WERI-Rb-1 (cell line): Measurements from ENCODE around the gene FAM20C.

Source experiments
- DNase-seq: peaks from one replicate; pipeline ENCODE4 v3.0.0-alpha.2; 2020
- H3K27ac ChIP-seq: fragments of 250-450 bp; sonication (Bioruptor Pico); 2 replicates; pipeline ENCODE4 v1.5.1; 2020; ENCODE audit warnings: mild to moderate bottlenecking, moderate library complexity
- H3K27me3 ChIP-seq: fragments of 250-450 bp; sonication (Bioruptor Pico); 2 replicates; pipeline ENCODE4 v1.5.1; 2021; ENCODE audit warnings: mild to moderate bottlenecking, low read depth, moderate library complexity; ENCODE audit not compliant: insufficient read depth, severe bottlenecking
- H3K36me3 ChIP-seq: fragments of 250-450 bp; sonication (Bioruptor Pico); 2 replicates; pipeline ENCODE4 v1.5.1; 2020; ENCODE audit warnings: mild to moderate bottlenecking, moderate library complexity
- H3K4me3 ChIP-seq: 2 replicates; pipeline ENCODE4 v1.5.1; 2011; ENCODE audit warnings: low read depth, mild to moderate bottlenecking, control low read depth, low read length
- H3K9me3 ChIP-seq: fragments of 250-450 bp; sonication (Bioruptor Pico); 2 replicates; pipeline ENCODE4 v1.5.1; 2021; ENCODE audit warnings: mild to moderate bottlenecking, moderate library complexity; ENCODE audit not compliant: severe bottlenecking
- TF ChIP-seq, protein P1 (sequence below): IDR thresholded peaks from 2 replicates; pipeline ENCODE4 v1.5.1; 2011; ENCODE audit warnings: low read depth, mild to moderate bottlenecking, control low read depth, inconsistent platforms, low read length

The FAM20C gene

DNA sequence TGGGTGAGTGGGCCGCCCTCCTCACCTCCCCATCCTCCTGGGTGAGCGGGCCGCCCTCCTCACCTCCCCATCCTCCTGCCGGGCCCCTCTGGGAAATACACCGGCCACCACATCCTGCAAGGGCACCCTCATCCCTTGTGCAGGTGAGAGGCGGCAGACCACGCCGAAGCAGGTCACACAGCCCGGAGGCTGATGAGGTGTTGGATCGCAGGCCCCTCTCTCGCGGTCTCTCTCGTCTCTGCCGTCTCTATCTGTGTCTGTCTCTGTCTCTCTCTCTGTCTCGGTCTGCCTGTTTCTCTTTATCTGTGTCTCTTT is 66.8 kb downstream of the FAM20C start:
- H3K27ac ChIP-seq, result no peak overlapping the region
- no peaks in the 10 kb centered on the region for H3K27me3 ChIP-seq
- H3K36me3 ChIP-seq, result peaks cover 32% of the 10 kb centered on the region
- TF ChIP-seq, protein P1, sequence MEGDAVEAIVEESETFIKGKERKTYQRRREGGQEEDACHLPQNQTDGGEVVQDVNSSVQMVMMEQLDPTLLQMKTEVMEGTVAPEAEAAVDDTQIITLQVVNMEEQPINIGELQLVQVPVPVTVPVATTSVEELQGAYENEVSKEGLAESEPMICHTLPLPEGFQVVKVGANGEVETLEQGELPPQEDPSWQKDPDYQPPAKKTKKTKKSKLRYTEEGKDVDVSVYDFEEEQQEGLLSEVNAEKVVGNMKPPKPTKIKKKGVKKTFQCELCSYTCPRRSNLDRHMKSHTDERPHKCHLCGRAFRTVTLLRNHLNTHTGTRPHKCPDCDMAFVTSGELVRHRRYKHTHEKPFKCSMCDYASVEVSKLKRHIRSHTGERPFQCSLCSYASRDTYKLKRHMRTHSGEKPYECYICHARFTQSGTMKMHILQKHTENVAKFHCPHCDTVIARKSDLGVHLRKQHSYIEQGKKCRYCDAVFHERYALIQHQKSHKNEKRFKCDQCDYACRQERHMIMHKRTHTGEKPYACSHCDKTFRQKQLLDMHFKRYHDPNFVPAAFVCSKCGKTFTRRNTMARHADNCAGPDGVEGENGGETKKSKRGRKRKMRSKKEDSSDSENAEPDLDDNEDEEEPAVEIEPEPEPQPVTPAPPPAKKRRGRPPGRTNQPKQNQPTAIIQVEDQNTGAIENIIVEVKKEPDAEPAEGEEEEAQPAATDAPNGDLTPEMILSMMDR, result no peak
- H3K4me3 ChIP-seq, result no peak overlapping the region
- H3K9me3 ChIP-seq, result peaks cover 21% of the 10 kb centered on the region
- no peak for DNase-seq

DNA sequence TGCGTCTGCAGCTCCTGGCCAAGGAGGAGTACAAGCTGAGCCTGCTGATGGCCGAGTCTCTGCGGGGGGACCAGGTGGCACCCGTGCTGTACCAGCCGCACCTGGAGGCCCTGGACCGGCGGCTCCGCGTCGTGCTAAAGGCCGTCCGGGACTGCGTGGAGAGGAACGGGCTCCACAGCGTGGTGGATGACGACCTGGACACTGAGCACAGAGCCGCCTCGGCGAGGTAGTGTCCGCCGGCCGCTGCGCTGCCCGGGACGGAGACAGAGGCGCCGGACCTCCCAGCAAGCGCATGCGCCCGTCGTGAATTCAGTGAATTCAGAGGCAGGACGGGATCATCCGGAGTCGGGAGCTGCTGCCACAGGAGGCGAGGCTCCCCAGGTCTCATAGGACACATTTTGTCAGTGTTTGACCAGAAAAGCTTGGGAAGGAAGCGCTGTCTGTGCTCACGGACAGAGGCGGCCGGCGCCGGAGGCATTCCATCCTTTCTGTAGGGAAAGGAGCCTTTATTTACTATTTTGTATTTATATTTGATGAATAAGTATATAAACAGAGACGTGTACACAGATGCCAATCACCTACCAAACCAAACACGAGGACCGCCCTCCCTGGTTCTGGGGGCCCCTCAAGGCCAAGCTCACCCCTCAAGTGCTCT is 67.5 kb downstream of the FAM20C start:
- TF ChIP-seq, protein P1, result no peak
- H3K9me3 ChIP-seq, result peaks cover 25% of the 10 kb centered on the region
- H3K36me3 ChIP-seq, result peaks cover 32% of the 10 kb centered on the region
- no peak overlapping the region for H3K4me3 ChIP-seq
- H3K27me3 ChIP-seq, result no peaks in the 10 kb centered on the region
- DNase-seq, result no peak
- no peak overlapping the region for H3K27ac ChIP-seq

DNA sequence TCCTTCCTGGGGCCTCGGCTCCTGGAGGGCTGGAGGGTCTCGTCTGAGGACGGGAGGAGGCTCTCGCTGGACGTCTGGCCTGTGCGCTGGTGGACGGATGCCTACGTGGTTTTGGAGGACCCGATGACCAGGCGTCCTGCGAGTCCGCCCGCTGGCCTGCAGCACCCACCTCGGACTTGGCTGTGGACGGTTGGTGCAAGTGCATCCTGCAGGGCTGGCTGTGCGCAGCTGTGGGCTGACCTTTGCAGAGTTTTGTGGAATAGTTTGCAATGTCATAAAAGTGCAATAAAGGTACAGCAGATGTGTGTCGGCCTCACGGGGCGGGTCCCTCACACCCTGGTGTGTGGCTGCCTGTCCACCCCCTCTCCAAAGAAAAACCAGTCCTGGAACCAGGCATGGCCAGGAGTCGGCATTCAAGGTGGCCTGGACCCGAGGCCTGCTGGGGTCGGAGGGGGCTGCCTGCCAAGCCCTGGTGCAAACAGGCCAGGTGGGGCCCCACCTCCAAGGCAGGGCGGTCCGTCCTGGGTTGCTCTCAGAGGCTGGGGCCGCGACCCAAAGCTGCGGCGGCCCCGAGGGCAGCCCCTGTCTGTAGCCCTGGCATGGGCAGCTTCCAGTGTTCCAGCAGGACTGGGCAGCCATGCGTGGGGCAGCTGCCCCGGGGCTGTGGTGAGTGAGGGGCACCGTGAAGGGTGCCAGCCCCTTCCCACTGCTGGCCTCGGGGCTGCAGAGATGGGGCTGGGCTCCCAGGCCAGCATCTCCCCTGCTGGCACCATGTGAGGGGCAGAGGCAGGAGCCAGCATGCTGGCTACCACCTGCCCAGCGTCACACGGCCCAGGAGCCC is 68.3 kb downstream of the FAM20C start:
- H3K9me3 ChIP-seq, result peaks cover 25% of the 10 kb centered on the region
- DNase-seq, result no peak
- H3K27ac ChIP-seq, result no peak overlapping the region
- TF ChIP-seq, protein P1, result no peak
- H3K27me3 ChIP-seq, result no peaks in the 10 kb centered on the region
- H3K36me3 ChIP-seq, result peaks cover 32% of the 10 kb centered on the region
- H3K4me3 ChIP-seq, result no peak overlapping the region

DNA sequence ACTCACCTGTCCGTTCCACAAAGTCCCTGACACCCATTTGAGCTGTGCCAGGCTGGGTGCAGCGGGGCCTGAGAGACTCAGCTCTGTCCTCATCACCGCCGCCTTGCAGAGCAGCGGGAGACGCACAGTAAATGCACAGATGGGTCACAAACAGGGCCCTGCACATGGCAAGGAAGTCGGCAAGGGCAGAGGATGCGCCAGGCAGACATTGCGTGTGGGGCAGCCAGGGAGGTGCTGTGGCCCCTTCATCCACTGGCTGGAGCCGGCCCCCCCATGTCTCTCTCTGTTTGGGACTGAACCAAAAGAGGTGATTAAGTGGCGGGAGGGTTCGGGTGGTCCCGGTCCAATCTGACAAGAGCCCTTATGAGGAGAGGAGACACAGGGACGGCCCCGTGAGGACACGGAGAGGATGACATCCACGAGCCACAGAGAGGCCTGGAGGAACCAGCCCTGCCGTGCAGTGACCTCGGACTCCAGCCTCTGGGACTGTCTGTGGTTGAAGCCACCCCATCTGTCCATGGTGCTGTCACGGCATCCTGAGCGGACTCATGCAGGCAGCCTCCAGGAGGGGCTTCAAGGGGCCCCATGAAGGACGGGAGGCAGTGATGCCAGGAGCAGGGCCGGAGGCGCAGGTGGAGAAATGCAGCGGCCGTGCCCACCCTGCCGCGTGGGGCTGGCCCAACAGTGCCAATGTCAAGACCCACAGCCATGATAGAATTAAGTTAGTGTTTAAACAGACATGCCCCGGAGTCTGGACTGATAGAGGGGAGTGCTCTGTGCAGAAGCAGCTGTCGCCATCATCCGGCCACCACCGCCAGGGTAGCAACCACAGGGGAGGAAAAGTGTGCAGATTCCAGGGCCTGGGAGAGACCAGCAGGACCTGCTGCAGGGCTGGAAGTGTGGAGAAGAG is 69.2 kb downstream of the FAM20C start:
- TF ChIP-seq, protein P1, result no peak
- H3K9me3 ChIP-seq, result peaks cover 25% of the 10 kb centered on the region
- no peak for DNase-seq
- no peak overlapping the region for H3K4me3 ChIP-seq
- no peaks in the 10 kb centered on the region for H3K27me3 ChIP-seq
- no peak overlapping the region for H3K27ac ChIP-seq
- H3K36me3 ChIP-seq, result peaks cover 31% of the 10 kb centered on the region

DNA sequence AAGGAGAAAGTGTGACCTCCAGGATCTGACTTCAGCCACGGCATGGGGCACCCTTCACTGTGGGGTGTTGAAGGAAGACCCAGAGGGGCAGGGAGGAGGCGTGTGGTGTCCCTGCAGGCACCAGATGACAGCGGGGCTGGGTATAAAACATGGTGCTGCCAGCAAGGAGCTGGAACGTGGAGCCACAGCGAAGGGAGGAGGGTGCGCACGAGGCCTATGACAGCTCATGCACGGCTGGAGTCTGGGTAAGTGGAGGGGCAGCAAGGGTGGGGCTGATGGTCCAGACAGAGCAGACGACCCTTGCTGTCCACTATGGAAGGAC is 69.8 kb downstream of the FAM20C start:
- Histone ChIP-seq H3K27me3 (peaks cover under 1% of the 10 kb centered on the region), H3K36me3 (peaks cover 25% of the 10 kb centered on the region), H3K27ac (no peak overlapping the region), H3K4me3 (no peak overlapping the region), H3K9me3 (peaks cover 25% of the 10 kb centered on the region)
- peak; percentile 6 for DNase-seq
- TF ChIP-seq, protein P1, result no peak
